GM21825 (cell line): ENCODE results near the gene ZMYM2.
A peak's percentile ranks its signal among the peaks of the same experiment; 100 is the strongest.
"Not testable (repeated sequence)": the region's sequence is repeated elsewhere in the genome, so short reads cannot be mapped to it uniquely, and the experiment has no call there.

Experiments
- ATAC-seq: cut with Tn5 transposase; IDR thresholded peaks from one replicate; pipeline ENCODE4 v1.9.1; 2021; ENCODE audit warnings: mild to moderate bottlenecking, moderate library complexity; ENCODE audit not compliant: unreplicated experiment

ZMYM2 gene

DNA sequence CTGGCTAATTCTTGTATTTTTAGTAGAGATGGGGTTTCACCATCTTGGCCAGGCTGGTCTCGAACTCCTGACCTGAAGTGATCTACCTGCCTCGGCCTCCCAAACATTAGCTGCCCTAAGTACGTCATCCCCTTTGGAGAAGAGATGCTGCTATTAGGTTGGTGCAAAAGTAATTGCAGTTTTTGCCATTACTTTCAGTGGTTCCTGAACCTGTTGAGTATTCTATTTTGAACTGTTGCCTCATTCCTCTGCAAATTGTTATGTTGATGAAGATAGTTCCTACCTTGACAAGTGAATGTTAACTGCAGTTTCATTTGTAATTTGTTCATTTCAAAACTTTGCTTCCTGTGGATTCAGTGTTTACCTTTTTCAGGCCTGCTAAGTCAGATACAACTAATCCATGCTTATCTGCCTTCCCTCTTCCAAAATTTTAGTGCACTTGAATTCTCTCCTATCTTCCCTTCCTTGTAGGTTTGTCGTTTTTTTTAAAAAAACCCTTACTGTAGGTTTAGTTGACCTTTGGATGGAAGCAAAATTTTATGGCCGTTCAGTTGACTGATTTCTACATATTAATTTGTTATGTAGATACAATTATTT, 24.0 kb downstream of the ZMYM2 start:
- no peak for ATAC-seq

DNA sequence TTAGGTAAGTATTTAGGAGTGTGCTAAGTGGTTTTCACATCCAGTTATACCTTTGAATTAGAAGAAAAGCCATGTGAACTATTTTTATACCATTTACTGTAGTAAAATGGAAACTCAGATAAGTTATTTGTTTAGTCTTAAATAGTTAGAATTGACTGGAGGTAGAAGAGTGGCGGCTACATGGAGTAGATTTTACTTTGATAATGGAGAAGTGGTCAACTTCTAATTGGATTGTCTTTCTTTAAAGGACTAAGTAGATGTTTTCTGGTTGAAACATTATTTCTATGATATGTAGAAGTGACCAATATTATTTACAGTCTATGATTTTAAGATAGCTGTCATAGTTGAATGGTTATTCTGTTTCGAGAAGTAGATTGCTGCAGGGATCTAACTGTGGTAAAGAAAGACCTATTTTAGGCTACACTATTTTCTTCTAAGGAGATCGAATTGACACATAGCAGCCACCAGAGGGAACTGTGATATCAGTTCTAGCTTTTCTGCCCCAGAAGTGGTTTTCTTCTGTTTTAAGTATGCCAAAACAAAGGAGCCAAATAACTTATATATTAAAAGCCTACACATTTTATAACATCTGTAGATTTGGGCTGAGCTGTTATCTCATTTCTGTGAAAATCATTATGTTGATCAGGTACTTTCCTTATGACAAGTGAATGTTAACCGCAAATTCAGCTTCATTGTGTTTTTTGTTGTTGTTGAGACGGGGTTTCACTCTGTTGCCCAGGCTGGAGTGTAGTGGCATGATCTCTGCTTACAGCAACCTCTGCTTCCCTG, 26.1 kb downstream of the ZMYM2 start:
- peak; percentile 77 for ATAC-seq

DNA sequence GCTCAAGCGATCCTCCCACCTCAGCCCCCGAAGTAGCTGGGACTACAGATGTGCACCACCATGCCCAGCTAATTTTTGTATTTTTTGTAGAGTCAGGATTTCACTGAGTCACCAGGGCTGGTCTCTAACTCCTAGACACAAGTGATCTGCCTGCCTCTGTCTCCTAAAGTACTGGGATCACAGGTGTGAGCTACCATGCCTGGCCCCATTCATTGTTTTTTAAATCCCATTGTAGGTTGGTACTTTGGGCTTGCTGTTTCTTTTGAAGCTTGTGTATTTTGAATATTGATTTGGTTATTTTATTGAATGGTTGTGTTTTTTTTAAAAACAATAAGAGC, 26.7 kb downstream of the ZMYM2 start:
- no peak for ATAC-seq

DNA sequence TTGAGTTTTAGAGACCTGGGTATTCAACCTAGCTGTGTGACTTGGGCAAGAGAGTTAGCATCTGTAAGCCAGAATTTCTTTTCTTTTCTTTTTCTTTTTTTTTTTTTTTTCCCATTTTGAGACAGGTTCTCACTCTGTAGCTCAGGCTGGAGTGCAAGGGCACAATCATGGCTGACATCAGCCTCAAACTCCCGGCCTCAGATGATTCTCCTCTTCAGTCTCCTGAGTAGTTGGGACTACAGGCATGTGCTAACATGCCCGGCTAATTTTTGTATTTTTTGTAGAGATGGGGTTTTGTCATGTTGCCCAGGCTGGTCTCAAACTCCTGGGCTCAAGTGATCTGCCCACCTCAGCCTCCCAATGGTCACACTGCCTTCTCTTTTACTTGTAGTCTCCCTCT, 33.0 kb downstream of the ZMYM2 start:
- ATAC-seq: no peak

DNA sequence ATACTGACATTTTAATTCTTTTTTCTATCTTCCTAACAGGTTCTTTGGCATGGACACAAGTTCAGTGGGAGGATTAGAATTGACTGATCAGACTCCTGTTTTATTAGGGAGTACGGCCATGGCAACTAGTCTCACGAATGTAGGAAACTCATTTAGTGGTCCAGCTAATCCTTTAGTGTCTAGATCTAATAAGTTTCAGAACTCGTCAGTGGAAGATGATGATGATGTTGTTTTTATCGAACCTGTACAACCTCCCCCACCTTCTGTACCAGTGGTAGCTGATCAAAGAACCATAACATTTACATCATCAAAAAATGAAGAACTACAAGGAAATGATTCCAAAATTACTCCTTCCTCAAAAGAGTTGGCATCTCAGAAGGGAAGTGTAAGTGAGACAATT, 34.5 kb downstream of the ZMYM2 start:
- no peak for ATAC-seq

DNA sequence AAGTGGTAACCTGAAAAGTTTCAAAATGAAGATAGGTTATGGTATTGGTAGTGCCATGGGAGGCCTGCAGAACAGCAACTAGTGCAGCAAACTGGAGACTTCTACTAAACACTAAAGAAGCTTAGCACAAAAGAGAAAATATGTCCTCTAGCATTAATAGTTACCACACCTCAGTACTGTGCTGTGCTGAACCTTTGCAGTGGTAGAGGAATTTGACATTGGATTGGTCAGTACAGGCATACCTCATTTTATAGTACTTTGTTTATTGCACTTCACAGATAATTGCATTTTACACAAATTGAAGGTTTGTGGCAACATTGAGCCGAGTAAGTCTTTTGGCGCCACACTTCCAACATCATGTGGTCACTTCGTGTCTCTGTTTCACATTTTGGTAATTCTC, 40.4 kb downstream of the ZMYM2 start:
- no peak for ATAC-seq

DNA sequence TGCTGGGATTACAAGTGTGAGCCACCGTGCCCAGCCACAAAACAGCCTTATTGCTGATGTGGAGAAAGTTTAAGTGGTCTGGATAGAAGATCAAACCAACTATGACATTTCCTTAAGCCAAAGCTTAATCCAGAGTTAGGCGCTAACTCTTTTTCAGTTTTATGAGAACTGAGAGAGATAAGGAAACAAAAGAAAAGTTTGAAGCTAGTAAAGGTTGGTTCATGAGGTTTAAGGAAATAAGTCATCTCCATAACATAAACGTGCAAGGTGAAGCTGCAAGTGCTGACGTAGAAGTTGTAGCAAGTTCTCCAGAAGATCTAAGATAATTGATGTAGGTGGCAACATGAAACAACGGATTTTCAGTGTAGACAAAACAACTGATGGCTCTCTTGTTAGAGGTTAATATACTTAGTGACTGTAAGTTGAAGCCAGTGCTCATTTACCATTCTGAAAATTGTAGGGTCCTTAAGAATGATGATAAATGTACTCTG, 41.6 kb downstream of the ZMYM2 start:
- ATAC-seq: no peak

DNA sequence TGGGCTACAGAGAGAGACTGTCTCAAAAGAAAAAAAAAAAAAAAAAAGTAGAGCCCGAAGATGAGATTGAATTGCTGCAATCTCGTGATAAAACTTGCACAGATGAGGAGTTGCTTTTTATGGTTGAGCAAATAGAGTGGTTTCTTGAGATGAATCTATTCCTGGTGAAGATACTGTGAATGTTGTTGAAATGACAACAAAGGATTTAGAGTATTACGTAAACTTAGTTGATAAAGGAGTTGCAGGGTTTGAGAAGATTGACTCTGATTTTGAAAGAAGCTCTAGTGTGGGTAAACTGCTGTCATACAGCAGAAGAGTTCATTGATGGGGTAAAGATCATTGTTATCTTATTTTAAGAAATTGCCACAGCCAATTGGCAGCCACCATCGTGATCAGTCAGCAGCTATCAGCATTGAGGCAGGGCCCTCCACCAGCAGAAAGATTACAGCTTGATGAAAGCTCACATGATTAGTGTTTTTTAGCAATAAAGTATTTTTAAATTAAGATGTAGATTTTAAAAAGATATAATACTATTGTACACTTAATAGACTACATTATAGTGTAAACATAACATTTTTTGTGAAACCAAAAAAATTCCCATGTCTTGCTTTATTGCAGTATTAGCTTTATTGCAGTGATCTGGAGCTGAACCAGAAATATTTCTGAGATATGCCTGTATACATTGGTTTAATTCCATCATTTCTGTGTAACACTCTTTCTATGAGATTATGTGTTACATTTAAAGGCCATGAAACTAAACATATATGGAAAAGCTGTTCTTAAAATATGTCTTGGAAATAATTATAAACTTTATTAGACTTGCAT, 43.1 kb downstream of the ZMYM2 start:
- ATAC-seq: no peak

DNA sequence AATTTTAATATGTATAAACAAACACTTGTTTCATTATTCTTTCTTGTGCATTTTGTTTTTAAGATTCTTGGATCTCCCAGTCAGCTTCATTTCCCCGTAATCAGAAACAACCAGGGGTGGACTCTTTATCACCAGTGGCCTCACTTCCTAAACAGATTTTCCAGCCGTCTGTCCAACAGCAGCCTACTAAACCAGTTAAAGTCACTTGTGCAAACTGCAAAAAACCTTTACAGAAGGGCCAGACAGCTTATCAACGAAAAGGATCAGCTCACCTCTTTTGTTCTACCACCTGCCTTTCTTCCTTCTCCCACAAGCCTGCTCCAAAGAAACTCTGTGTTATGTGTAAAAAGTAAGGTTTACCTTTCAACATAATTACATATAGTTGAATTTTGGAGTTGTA, 44.3 kb downstream of the ZMYM2 start:
- no peak for ATAC-seq

DNA sequence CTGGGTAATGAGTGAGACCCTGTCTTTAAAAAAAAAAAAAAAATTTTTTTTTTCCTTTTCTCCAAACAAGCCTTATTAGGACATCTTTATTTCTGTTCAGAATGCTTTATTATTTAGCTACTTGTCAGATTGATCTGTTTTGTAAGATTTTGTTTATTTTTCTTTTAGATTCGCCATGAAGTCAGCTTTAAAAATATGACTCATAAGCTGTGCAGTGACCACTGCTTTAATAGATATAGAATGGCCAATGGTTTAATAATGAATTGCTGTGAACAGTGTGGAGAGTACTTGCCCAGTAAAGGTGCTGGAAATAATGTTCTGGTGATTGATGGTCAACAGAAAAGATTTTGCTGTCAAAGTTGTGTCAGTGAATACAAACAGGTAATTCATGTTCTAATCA, 47.7 kb downstream of the ZMYM2 start:
- no peak for ATAC-seq

DNA sequence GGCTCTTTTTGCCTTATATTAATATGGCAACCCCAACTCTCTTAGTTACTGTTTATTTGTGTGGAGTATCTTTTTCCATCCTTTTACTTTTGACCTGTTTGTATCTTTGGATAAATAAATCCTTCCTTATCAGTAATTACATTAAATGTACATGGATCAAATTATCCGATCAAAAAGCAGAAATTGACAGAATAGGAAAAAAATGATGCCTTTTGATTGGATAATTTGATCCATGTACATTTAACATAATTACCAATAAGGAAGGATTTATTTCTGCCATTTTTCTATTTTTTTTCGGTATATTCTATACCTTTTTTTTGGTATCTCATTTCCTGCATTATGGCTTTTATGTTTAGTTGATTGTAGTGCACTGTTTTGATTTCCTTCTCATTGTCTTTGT, 57.2 kb downstream of the ZMYM2 start:
- no peak for ATAC-seq

DNA sequence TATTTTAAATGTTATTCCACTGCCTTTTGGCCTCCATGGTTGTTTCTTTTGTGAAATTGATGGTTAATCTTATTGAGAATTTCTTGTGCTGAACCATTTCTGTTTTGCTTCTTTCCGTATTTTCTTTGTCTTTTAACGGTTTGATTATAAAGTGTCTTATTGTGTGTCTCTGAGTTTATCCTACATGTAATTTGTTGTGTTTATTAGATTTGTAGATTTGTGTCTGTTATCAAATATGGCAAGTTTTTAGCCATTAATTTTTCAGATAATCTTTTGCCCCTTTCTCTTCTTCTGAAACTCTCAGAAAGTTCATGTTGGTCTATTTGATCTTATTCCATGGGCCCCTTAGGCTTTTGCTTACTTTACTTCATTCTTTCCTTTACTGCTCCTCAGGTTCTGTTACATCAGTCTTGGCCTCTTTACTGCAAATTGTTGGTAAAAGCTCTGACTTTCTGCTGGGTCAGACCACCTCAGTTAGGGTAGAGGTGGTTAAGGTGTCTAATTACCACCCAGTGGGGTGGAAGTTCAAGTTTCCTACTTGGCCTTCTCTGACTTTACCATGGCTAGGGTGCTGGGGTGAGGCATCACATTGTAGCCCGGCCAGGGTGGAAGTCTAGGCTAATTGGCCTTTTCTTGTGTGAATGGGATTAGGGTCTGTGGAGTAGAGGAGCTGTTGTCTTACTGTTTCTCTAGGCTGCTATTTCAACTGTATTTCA, 58.3 kb downstream of the ZMYM2 start:
- ATAC-seq: no peak

DNA sequence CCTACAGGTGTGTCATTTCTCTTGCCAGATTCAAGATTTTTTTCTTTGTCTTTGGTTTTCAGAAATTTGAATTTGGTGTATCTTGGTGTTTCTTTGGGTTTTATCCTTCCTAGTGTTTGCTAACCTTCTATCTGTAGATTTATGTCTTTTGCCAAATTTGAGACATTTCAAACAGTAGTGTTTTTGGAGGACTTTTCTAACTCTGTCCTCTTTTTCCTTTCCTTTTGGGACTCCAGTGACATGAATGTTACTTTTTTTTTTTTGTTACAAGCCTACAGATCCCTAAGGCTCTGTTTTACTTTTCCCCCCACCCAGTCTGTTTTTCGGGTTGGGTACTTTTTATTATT, 58.8 kb downstream of the ZMYM2 start:
- ATAC-seq: no peak

DNA sequence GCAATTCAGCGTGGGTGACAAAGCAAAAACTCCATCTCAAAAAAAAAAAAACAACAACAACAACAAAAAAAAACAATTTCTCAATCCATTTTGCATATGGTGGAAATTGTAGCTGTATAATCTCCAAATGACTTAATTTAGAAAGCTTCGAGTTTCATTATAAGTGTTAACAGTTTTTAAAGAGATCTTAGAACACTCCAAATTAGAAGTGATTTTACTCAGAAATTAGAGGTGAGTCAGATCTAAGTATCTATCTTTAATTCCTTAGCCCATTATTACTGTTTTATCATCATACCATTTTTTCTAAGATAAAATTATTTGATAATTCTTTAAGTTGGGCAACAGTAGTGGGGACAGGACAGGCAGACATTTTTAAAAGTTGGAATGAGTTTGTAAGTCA, 60.5 kb downstream of the ZMYM2 start:
- no peak for ATAC-seq

DNA sequence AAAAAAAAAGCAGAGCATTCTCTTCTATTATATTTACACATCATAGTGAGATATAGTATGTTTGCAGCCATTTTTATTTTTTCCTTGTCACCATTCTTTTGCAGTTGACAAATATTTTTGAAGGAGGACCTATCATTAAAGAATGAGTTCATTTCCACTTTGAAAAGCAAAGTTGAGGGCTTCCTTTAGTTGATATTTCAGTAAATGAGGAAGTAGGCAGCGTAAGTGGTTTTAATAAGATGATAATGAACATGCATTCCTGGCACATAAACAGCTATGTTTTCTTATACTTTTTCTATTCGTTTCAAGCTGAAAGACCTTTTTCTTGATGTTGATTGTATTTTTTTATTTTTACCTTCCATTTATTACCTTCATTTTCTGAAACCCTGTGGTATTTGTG, 66.2 kb downstream of the ZMYM2 start:
- no peak for ATAC-seq

DNA sequence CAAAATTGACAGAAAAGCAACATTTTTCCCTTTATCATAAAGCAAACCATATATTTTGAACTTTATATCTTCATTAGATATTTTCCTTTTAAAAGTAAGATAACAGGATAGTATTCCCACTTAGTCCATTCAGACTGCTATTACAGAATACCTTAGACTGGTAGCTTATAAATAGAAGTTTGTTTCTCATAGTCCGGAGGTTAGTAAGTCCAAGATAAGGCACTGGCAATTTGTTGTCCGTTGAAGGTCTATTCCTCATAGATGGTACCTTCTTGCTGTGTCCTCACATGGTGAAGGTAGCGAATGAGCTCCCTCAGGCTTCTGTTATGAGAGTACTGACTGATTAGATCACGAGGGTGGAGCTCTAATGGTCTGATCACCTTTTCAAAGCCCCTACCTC, 70.4 kb downstream of the ZMYM2 start:
- no peak for ATAC-seq

DNA sequence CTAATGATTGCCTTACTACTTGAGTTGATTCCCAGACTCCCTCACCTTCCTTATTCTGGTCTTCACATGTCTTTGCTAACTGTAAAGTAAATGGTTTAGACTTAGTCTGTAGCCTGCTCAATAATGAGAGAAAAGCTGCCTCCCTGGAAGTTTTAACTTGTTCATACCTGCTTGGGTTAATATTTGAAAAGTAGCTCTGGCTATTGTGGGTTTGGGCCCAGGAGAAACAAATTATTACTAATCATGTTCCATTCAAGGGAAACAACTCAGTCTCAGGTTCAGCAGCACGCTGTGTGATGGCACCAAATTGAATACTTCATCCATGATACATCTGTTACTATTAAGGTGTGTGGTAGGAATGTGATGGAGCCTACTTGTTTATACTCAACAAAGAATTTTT, 75.0 kb downstream of the ZMYM2 start:
- ATAC-seq: no peak

DNA sequence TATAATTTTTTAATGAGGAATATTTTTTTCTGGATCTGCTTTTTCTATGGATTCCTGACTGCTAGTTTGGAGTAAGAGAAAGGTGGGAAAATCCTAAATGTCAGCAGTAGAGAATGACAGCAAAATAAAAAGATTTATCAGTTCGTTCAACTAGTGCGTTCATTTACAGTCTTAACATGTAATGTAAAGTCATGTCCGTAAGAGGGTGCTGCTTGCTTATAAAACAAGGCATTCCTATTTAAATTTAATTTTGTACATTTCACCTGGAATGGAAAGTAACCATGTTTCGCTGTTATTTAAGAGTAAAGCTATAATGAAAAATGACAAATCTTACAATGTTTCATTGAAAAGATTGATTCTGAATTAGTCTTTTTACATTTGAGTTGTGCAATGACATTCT, 76.6 kb downstream of the ZMYM2 start:
- ATAC-seq: no peak

DNA sequence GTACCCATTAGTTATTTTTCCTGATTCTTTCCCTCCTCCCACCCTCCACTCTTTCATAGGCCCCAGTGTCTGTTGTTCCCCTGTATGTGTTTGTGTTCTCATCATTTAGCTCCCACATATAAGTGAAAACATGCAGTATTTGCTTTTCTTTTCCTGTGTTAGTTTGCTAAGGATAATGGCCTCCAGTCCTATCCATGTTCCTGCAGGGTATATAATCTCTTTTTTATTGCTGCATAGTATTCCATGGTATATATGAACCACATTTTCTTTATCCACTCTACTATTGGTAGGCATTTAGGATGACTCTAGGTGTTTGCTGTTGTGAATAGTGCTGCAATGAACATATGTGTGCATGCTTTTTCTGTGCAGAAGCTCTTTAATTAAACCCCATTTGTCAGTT, 79.4 kb downstream of the ZMYM2 start:
- no peak for ATAC-seq

DNA sequence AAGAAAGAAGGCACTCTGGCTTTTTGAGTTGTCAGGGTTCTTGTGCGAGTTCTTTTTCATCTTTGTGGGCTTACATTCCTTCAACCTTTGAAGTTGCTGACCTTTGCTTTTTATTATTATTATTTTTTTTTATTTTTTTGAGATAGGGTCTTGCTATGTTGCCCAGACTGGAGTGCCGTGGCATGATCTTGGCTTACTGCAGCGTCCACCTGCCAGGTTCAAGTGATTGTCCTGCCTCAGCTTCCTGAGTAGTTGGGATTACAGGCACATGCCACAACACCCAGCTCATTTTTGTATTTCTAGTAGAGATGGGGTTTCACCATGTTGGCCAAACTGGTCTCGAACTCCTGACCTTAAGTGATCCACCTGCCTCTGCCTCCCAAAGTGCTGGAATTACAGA, 84.1 kb downstream of the ZMYM2 start:
- not testable (repeated sequence) for ATAC-seq

DNA sequence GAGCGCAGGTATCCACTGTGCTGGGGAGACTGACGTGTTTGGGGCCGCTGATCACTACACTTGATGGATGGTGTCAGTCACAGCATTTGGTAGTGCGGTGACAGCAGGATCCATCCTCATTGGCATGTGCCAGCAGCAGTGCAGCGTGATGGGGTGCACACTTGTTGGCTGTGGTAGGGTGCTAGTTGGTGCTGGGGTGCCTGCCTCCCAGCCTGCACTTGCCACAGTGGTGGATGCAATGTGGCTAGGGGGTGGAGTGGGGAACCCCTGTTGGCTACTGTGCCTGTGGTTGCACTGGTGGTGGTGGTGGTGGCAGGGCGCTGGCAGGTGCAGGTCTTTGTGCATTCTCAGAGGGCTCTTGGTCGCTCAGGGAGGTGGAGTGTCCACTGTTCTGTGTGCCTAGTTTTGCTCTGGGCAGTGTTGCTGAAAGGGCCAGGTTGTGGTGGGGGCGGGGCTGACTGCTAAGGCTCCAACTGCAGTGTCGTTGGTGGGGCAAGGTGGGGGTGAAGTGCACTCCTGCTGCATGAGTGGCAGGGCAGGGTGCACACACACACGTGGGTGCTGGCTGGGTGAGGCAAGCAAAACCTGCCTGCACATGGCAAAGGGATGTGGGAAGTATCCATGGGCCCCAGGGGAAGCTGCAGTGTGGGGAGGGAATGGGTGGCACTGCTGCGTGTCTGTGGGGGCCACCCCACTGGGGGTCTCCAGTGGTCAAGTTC, 84.8 kb downstream of the ZMYM2 start:
- ATAC-seq: no peak
